Stimulated activated CD8-positive, alpha-beta memory T cell treated with anti-CD3 and anti-CD28 coated beads, Interleukin-7, amount 100 ng/mL, for 4 hours (primary cell): ENCODE measurements around the gene ADAMTS13.

Source experiments
- DNase-seq, 2 donors: peaks; one replicate each; pipeline ENCODE4 v3.0.0-alpha.2; 2020; ENCODE audit warnings: low read depth in 2 of 2

The ADAMTS13 gene

DNA sequence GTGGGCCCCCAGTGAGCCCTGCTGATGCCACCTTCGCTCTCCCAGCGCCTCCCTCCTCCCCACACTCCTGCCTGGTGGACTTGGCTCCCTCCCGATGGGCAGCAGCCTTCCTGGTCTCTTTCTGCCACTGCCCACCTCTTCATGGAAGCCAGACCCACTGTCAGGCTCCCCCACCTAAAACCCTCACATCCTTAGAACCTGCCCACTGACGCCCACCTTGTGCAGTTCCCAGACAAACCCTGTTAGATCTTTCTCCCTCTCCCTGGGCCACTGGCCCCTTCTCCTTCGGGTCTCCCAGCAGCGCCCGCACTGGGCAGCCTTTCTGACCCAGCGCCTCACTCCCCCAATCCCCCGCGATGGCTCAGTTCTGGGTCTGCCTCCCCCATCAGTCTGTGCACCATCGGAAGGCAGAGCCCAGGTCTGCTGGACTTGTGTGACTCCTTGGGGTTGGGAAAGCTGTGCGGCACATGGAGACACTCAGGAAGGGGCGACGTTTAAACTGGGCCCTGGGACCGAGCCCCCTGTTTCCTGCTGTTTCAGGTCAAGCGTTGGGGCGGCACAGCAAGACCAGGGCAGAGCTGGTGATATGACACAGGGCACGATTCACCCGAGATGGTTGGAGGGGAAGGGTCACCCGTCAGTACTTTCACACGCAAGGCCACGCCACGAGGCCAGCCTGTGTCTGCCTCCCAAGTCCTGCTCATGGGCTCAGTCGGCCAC lies 85.2 kb downstream of the ADAMTS13 start:
- no peak for DNase-seq

- no peak for DNase-seq
Observed at GRCh38 chr9:133508046-133508445, 85.9 kb downstream of the ADAMTS13 start.
